B cell (primary cell): ENCODE data around the gene DACT1. TPM values are rescaled to one million over a fixed set of nuclear protein-coding genes. Genes with fewer than 3 reads are reported as not detected.

Experiments used
- ATAC-seq: fragments of 200-7000 bp; cut with Tn5 transposase; one replicate; pipeline ENCODE4 v1.10.0; 2021; ENCODE audit warnings: low read depth, mild to moderate bottlenecking, moderate number of reproducible peaks, moderate library complexity
- CTCF ChIA-PET: fragments of 350-600 bp; sonication (Branson Sonifier 250); formaldehyde crosslinking; loops from one replicate; lab custom pipeline; 2021; ENCODE audit warnings: antibody characterized with exemption, inconsistent platforms; lab: Charles Lee
- POLR2A ChIA-PET: fragments of 350-600 bp; sonication (Branson Sonifier 250); formaldehyde crosslinking; loops from one replicate; lab custom pipeline; 2021; ENCODE audit warnings: antibody characterized with exemption; lab: Charles Lee
- DNase-seq: peaks from one replicate; pipeline ENCODE4 v3.0.0; 2013
- H2AFZ ChIP-seq: 2 replicates; pipeline ENCODE4 v1.6.1; 2012; ENCODE audit warnings: mild to moderate bottlenecking, low read depth, low read length; ENCODE audit not compliant: insufficient read depth, poor library complexity, severe bottlenecking
- H3K27ac ChIP-seq, 2 donors: 1 replicate in 1 of 2; 2 replicates in 1 of 2; pipeline ENCODE4 v1.5.1; 2012 to 2013; ENCODE audit warnings: low read length in 2 of 2, mild to moderate bottlenecking in 2 of 2, moderate library complexity in 1 of 2
- H3K27me3 ChIP-seq, 4 experiments: fragments of 200-600 bp in 1 of 4; sonication (generic) in 1 of 4; replicated peaks in 1 of 4; 1 replicate in 2 of 4; 2 replicates in 2 of 4; pipeline versions ENCODE4 v1.6.1 to v1.7.0; 2013 to 2016; ENCODE audit warnings: low read length in 3 of 4, mild to moderate bottlenecking in 2 of 4, mixed read lengths in 1 of 4, moderate library complexity in 1 of 4; ENCODE audit not compliant: insufficient read depth in 4 of 4, control insufficient read depth in 3 of 4; ENCODE audit errors: control extremely low read depth in 1 of 4
- H3K36me3 ChIP-seq, 2 experiments: replicated peaks in 1 of 2; 1 replicate in 1 of 2; 2 replicates in 1 of 2; pipeline versions ENCODE4 v1.6.1 to v1.7.1; 2013; ENCODE audit warnings: low read length in 1 of 2; ENCODE audit not compliant: insufficient read depth in 2 of 2, control insufficient read depth in 1 of 2; ENCODE audit errors: control extremely low read depth in 1 of 2, extremely low read depth in 1 of 2
- H3K4me1 ChIP-seq, 2 donors: fragments of 200-600 bp in 1 of 2; sonication (generic) in 1 of 2; 1 replicate in 1 of 2; 2 replicates in 1 of 2; pipeline versions ENCODE4 v1.5.1 to v1.6.1; 2013 to 2017; ENCODE audit warnings: low read length in 2 of 2; ENCODE audit not compliant: control insufficient read depth in 2 of 2, insufficient read depth in 2 of 2
- H3K4me2 ChIP-seq: replicated peaks from 2 replicates; pipeline ENCODE3; 2012; ENCODE audit warnings: mild to moderate bottlenecking, low read depth, low read length; ENCODE audit not compliant: poor library complexity, severe bottlenecking
- H3K4me3 ChIP-seq, 5 experiments: fragments of 200-600 bp in 1 of 5; sonication (generic) in 1 of 5; 1 replicate in 3 of 5; 2 replicates in 2 of 5; pipeline versions ENCODE4 v1.5.1 to v1.7.0; 2011 to 2016; ENCODE audit warnings: low read length in 4 of 5, mild to moderate bottlenecking in 4 of 5, low read depth in 2 of 5, control low read depth in 1 of 5, moderate library complexity in 1 of 5; ENCODE audit not compliant: insufficient read depth in 1 of 5; ENCODE audit errors: control extremely low read depth in 1 of 5, extremely low read depth in 1 of 5
- H3K79me2 ChIP-seq: fragments of 200-600 bp; sonication (generic); one replicate; pipeline ENCODE4 v1.6.0; 2016; ENCODE audit warnings: low read length; ENCODE audit not compliant: control insufficient read depth, insufficient read depth
- H3K9ac ChIP-seq: fragments of 200-600 bp; sonication (generic); 2 replicates; pipeline ENCODE4 v1.6.1; 2017; ENCODE audit warnings: mild to moderate bottlenecking, low read length, moderate library complexity
- H3K9me3 ChIP-seq, 3 donors: one replicate each; pipeline versions ENCODE4 v1.6.1 to v1.7.1; 2013; ENCODE audit warnings: low read length in 2 of 3; ENCODE audit not compliant: control insufficient read depth in 2 of 3, insufficient read depth in 1 of 3; ENCODE audit errors: control extremely low read depth in 1 of 3
- H4K20me1 ChIP-seq: 2 replicates; pipeline ENCODE4 v1.6.0; 2012; ENCODE audit warnings: mild to moderate bottlenecking, low read length; ENCODE audit not compliant: insufficient read depth, control insufficient read depth, poor library complexity, severe bottlenecking
- H3K27ac Mint-ChIP-seq: one replicate; pipeline ENCODE4 v1.8.0; 2021; ENCODE audit warnings: mixed read lengths
- H3K27me3 Mint-ChIP-seq: one replicate; pipeline ENCODE4 v1.8.0; 2021; ENCODE audit warnings: mixed read lengths
- H3K4me1 Mint-ChIP-seq: one replicate; pipeline ENCODE4 v1.8.0; 2021; ENCODE audit warnings: mixed read lengths
- H3K4me3 Mint-ChIP-seq: one replicate; pipeline ENCODE4 v1.8.0; 2021; ENCODE audit warnings: mixed read lengths
- H3K9me3 Mint-ChIP-seq: one replicate; pipeline ENCODE4 v1.8.0; 2022; ENCODE audit warnings: mixed read lengths; ENCODE audit not compliant: insufficient read depth
- EZH2 ChIP-seq: IDR thresholded peaks from 2 replicates; pipeline ENCODE4 v1.6.1; 2012; ENCODE audit warnings: borderline replicate concordance, low read depth, mild to moderate bottlenecking, moderate library complexity, low read length; ENCODE audit not compliant: insufficient read depth, poor library complexity, severe bottlenecking
- WGBS: methylation state at CpG from one replicate; pipeline ENCODE4 v1.1.5; 2013; ENCODE audit warnings: missing lambda C conversion rate; ENCODE audit not compliant: insufficient coverage; 5-methylcytosine and 5-hydroxymethylcytosine counted together
- intact Hi-C: fragments of 100-400 bp; cut with micrococcal nuclease; formaldehyde crosslinking; loops from one replicate; pipeline ENCODE4 v1.10.0; 2022
- polyA plus RNA-seq: library from polyadenylated mRNA; depleted of rRNA; stranded (reverse); fragments of >200 nt; gene quantifications from 2 replicates; pipeline ENCODE4 v1.2.3, GENCODE V29; 2012
- total RNA-seq, 2 donors: library from RNA; stranded (reverse); fragments of 120-200 nt in 1 of 2; gene quantifications; 1 replicate in 1 of 2; 2 replicates in 1 of 2; pipeline versions ENCODE4 v1.2.3 to v1.2.4, GENCODE V29; 2013 to 2022
- TF ChIP-seq, protein P1 (sequence below): fragments of 200-600 bp; IDR thresholded peaks from one replicate; pipeline ENCODE4 v1.8.0; 2022; ENCODE audit warnings: antibody characterized with exemption, mild to moderate bottlenecking

The DACT1 gene
- total and polyA plus RNA-seq, 2 donors (not counting 1 experiment from before 2014, with no cell fraction given), result 2.2 to 3.5 TPM

DNA sequence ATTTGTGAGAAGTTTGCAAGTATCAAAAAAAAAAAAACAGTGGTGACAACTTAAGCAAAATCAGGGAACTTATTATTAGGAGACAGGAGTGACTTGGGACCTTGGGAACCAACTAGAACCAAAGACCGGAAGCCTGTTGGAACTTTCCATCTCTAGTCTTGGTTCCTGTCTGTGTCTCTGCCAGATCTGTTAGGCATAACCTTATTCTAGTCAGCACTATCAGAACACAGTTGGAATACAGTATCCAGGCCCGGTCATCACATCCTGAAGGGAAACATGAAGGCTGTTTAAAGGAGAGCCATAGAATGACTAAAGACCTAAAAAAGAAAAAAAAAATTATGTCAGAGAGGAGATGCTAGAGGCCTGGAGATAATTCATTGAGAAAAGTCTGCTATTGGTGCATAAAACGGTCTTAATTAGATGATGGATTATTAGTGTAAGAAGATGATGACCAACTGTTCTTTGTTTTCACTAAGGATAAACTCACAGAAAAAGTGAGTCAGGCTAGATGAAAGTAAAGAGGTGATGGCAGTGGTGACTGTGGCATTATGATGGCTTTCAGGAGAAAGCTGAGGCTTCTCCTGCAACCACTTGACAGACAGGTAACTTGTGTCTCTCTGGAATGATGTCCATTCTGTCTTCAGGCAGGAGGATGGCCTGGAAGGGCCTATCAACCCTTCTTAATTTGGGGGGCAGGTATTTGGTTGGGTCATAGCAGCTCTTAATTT, 28.2 kb downstream of the DACT1 start:
- Histone ChIP-seq H3K4me1 (no peaks in the 10 kb centered on the region), H4K20me1 (no peaks in the 10 kb centered on the region), H3K4me3 (no peak overlapping the region), H3K9me3 (no peaks in the 10 kb centered on the region), H3K27me3 (no peaks in the 10 kb centered on the region), H3K36me3 (no peaks in the 10 kb centered on the region), H3K9ac (no peak overlapping the region), H3K27ac (no peak overlapping the region), H2AFZ (no peak overlapping the region), H3K4me2 (no peak overlapping the region), H3K79me2 (no peaks in the 10 kb centered on the region)
- H3K4me3 Mint-ChIP-seq, result no peak overlapping the region
- H3K4me1 Mint-ChIP-seq, result no peaks in the 10 kb centered on the region
- no peak overlapping the region for H3K27ac Mint-ChIP-seq
- POLR2A ChIA-PET, result no interaction called here
- CTCF ChIA-PET, result no interaction called here
- TF ChIP-seq, protein P1, sequence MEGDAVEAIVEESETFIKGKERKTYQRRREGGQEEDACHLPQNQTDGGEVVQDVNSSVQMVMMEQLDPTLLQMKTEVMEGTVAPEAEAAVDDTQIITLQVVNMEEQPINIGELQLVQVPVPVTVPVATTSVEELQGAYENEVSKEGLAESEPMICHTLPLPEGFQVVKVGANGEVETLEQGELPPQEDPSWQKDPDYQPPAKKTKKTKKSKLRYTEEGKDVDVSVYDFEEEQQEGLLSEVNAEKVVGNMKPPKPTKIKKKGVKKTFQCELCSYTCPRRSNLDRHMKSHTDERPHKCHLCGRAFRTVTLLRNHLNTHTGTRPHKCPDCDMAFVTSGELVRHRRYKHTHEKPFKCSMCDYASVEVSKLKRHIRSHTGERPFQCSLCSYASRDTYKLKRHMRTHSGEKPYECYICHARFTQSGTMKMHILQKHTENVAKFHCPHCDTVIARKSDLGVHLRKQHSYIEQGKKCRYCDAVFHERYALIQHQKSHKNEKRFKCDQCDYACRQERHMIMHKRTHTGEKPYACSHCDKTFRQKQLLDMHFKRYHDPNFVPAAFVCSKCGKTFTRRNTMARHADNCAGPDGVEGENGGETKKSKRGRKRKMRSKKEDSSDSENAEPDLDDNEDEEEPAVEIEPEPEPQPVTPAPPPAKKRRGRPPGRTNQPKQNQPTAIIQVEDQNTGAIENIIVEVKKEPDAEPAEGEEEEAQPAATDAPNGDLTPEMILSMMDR, result no peak
- TF ChIP-seq EZH2, result no peak
- ATAC-seq, result no peak
- H3K27me3 Mint-ChIP-seq, result no peaks in the 10 kb centered on the region
- intact Hi-C loops, result no loop called here
- 96% methylated on average over 3 of the region's 3 CpGs for WGBS
- no peak for DNase-seq
- H3K9me3 Mint-ChIP-seq, result no peaks in the 10 kb centered on the region

DNA sequence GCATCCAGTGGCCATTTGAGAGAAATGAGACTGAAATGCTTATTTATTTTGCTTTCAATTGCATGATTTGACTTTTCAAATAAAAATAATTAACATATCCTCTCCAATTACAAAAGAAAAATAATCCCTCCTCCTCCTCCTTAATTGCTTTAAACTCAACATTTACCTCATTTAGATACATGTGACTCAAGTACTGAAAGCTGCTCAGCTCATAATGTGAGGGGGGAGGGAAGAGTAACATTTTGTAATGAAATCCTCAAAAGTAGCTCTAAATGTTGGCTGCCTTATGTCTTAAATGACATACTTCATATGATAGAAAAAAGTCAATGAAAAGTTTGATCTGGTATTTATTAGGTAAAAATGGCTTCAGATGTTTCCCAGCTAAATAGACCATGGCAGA, 29.0 kb downstream of the DACT1 start:
- no peak overlapping the region for H3K27ac ChIP-seq
- no peak overlapping the region for H3K27ac Mint-ChIP-seq
- CTCF ChIA-PET, result no interaction called here

More for the DNA sequence above, 29.0 kb downstream of the DACT1 start:
- no peaks in the 10 kb centered on the region for H3K27me3 ChIP-seq
- ATAC-seq (no peak), DNase-seq (no peak)
- H3K4me3 Mint-ChIP-seq, result no peak overlapping the region
- no peaks in the 10 kb centered on the region for H3K9me3 Mint-ChIP-seq
- H4K20me1 ChIP-seq, result no peaks in the 10 kb centered on the region
- intact Hi-C loops, result no loop called here
- H2AFZ ChIP-seq, result no peak overlapping the region
- no peaks in the 10 kb centered on the region for H3K9me3 ChIP-seq
- no peak overlapping the region for H3K9ac ChIP-seq
- no peaks in the 10 kb centered on the region for H3K4me1 Mint-ChIP-seq
- TF ChIP-seq, protein P1, result no peak
- no peak for TF ChIP-seq EZH2
- H3K4me3 ChIP-seq, result no peak overlapping the region
- no peaks in the 10 kb centered on the region for H3K79me2 ChIP-seq
- no peaks in the 10 kb centered on the region for H3K36me3 ChIP-seq
- H3K27me3 Mint-ChIP-seq, result no peaks in the 10 kb centered on the region
- no peaks in the 10 kb centered on the region for H3K4me1 ChIP-seq
- POLR2A ChIA-PET, result no interaction called here
- no peak overlapping the region for H3K4me2 ChIP-seq
